GM19238 (cell line): Measurements from ENCODE around the gene NMBR.
"Not testable (repeated sequence)": the region's sequence is repeated elsewhere in the genome, so short reads cannot be mapped to it uniquely, and the experiment has no call there.

Experiments
- DNase-seq: peaks from one replicate; pipeline ENCODE4 v3.0.0; 2011; ENCODE audit warnings: low spot score; ENCODE audit not compliant: insufficient read length

Gene NMBR

GRCh38 chr6:142062861-142063260 lies 84.1 kb downstream of the NMBR start:
- DNase-seq = not testable (repeated sequence)

- no peak for DNase-seq
These were observed 88.2 kb downstream of the NMBR start for GRCh38 chr6:142058551-142059290.

DNA sequence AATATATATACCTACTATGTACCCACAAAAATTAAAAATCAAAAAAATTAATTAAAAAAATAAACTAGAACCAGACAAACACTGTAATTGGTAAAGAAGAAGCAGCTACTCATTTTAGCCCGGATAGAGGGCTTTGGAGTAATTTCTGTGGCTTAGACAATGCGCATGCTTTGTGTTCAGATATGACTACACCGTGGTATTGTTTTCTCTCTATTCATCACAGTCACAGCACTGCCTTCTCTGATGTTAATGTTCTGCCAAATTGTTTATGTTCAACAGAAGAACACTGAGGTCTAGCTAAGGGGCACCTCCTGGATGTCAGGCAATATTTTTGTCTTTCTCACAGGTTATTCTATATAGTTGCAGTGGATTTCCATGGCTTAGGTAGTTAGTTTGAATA lies 91.7 kb downstream of the NMBR start:
- DNase-seq = no peak

GRCh38 chr6:142051404-142051803 lies 95.5 kb downstream of the NMBR start:
- DNase-seq = no peak

DNA sequence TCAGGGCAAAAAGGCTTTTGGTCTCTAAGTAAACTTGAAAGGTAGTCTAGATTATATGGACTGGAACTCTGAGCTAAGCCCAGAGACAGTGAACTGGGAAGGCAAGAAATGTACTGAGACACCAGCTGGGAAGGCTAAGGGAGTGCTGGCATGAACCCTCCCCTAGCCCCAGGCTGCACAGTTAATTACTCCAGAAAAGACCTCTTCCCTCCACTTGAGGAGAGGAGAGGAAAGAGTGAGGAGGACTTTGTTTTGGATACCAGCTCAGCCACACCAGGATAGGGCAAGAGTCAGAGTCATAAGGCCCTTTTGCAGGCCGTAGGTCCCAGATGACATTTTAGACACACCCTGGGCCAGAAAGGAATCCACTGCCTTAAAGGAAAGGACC lies 98.3 kb downstream of the NMBR start:
- DNase-seq = no peak

GRCh38 chr6:142047934-142048592 lies 98.9 kb downstream of the NMBR start:
- DNase-seq = no peak

GRCh38 chr6:142045380-142046278 lies 101.3 kb downstream of the NMBR start:
- DNase-seq = no peak

DNA sequence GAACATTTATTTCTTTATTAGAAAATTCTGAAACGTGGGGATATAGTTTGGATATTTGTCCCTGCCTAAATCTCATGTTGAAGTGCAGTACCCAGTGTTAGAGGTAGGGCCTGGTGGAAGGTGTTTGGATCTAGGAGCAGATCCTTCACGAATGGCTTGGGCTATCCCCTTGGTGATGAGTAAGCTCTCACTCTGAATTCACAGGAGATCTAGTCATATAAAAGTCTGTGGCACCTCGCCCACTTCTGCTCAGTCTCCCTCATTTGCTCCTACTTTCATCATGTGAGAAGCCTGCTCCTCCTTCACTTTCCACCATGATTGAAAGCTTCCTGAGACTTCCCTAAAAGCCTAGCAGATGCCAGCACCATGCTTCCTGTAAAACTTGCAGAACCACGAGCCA lies 111.0 kb downstream of the NMBR start:
- no peak for DNase-seq

- DNase-seq = no peak
These were observed 115.9 kb downstream of the NMBR start for GRCh38 chr6:142031035-142031434.

- no peak for DNase-seq
These were observed 116.8 kb downstream of the NMBR start for GRCh38 chr6:142030115-142030619.

DNA sequence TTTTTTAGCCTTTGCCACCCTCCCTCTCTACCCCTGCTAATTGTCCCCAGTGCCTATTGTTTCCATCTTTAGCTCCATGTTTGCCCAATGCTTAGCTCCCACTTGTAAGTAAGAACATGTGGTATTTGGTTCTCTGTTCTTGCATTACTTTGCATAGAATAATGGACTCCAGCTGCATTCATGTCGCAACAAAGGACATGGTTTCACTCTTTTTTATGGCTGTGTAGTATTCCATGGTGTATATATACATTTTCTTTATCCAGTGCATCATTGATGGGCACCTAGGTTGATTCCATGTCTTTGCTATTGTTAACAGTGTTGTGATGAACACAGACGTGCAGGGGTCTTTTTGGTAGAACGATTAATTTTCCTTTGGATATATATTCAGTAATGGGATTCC lies 118.4 kb downstream of the NMBR start:
- no peak for DNase-seq

DNA sequence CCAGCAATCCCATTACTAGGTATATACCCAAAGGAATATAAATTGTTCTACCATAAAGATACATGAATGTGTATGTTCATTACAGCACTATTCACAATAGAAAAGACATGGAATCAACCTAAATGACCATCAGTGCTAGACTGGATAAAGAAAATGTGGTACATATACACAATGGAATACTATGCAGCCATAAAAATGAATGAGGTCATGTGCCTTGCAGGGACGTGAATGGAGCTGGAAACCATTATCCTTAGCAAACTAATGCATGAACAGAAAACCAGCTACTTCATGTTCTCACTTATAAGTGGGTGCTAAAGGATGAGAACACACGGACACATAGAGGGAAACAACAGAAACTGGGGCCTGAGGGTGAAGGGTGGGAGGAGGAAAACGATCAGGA lies 119.1 kb downstream of the NMBR start:
- not testable (repeated sequence) for DNase-seq

- DNase-seq = no peak
These were observed 119.8 kb downstream of the NMBR start for GRCh38 chr6:142027074-142027473.

GRCh38 chr6:142026471-142026870 lies 120.5 kb downstream of the NMBR start:
- no peak for DNase-seq
